Ectodermal cell (in vitro differentiated cells): Measurements from ENCODE around the gene DACH1.

Source experiments
- H3K27ac ChIP-seq: 2 replicates; pipeline ENCODE4 v1.7.0; 2013; ENCODE audit warnings: mild to moderate bottlenecking, low read depth, low read length; ENCODE audit not compliant: insufficient read depth, poor library complexity, severe bottlenecking
- H3K27me3 ChIP-seq: 2 replicates; pipeline ENCODE4 v1.7.0; 2013; ENCODE audit warnings: mild to moderate bottlenecking, low read length; ENCODE audit not compliant: insufficient read depth, control insufficient read depth, poor library complexity, severe bottlenecking
- H3K36me3 ChIP-seq: one replicate; pipeline ENCODE4 v1.7.0; 2013; ENCODE audit warnings: low read length; ENCODE audit not compliant: control insufficient read depth, insufficient read depth
- H3K4me1 ChIP-seq: one replicate; pipeline ENCODE4 v1.7.0; 2013; ENCODE audit warnings: low read length; ENCODE audit not compliant: control insufficient read depth, insufficient read depth
- H3K4me3 ChIP-seq: 2 replicates; pipeline ENCODE4 v1.7.0; 2013; ENCODE audit warnings: low read depth, low read length, control low read depth; ENCODE audit not compliant: insufficient read depth
- H3K9me3 ChIP-seq: 2 replicates; pipeline ENCODE4 v1.7.0; 2013; ENCODE audit warnings: mild to moderate bottlenecking, low read length, moderate library complexity; ENCODE audit not compliant: control insufficient read depth
- WGBS, 2 experiments: methylation state at CpG; one replicate each; pipeline ENCODE4 v1.1.7; 2013; ENCODE audit warnings: missing lambda C conversion rate in 2 of 2; 5-methylcytosine and 5-hydroxymethylcytosine counted together

The DACH1 gene

GRCh38 chr13:71808708-71809107, 58.3 kb downstream of the DACH1 start:
- H3K4me1 ChIP-seq, result no peaks in the 10 kb centered on the region
- no peak overlapping the region for H3K4me3 ChIP-seq
- H3K27ac ChIP-seq, result no peak overlapping the region
- 100% methylated on average over 1 of the region's 1 CpG; no CpG with 5 or more reads in 1 of the 2 experiments for WGBS, 2 experiments
- H3K36me3 ChIP-seq, result no peaks in the 10 kb centered on the region
- H3K9me3 ChIP-seq, result no peaks in the 10 kb centered on the region
- H3K27me3 ChIP-seq, result no peaks in the 10 kb centered on the region

- Histone ChIP-seq H3K27ac (no peak overlapping the region), H3K27me3 (no peaks in the 10 kb centered on the region), H3K4me3 (no peak overlapping the region), H3K36me3 (no peaks in the 10 kb centered on the region), H3K9me3 (no peaks in the 10 kb centered on the region), H3K4me1 (no peaks in the 10 kb centered on the region)
- 93 to 100% methylated on average over 1 of the region's 2 CpGs for WGBS, 2 experiments
These were observed 60.1 kb downstream of the DACH1 start for GRCh38 chr13:71806886-71807285.

- 90 to 94% methylated on average over 2 of the region's 2 CpGs for WGBS, 2 experiments
- no peak overlapping the region for H3K27ac ChIP-seq
These were observed 63.9 kb downstream of the DACH1 start for GRCh38 chr13:71803066-71803465.

GRCh38 chr13:71801781-71802180, 65.2 kb downstream of the DACH1 start:
- Histone ChIP-seq H3K9me3 (no peaks in the 10 kb centered on the region), H3K27me3 (no peaks in the 10 kb centered on the region), H3K36me3 (no peaks in the 10 kb centered on the region), H3K4me1 (peaks cover 21% of the 10 kb centered on the region), H3K4me3 (no peak overlapping the region), H3K27ac (no peak overlapping the region)
- WGBS, 2 experiments, result 83 to 90% methylated on average over 2 of the region's 2 CpGs

More at GRCh38 chr13:71803066-71803465, 63.9 kb downstream of the DACH1 start:
- peaks cover 15% of the 10 kb centered on the region for H3K4me1 ChIP-seq
- H3K9me3 ChIP-seq, result no peaks in the 10 kb centered on the region
- H3K4me3 ChIP-seq, result no peak overlapping the region
- no peaks in the 10 kb centered on the region for H3K36me3 ChIP-seq
- no peaks in the 10 kb centered on the region for H3K27me3 ChIP-seq

GRCh38 chr13:71801165-71801760, 65.7 kb downstream of the DACH1 start:
- H3K36me3 ChIP-seq, result no peaks in the 10 kb centered on the region
- H3K4me3 ChIP-seq, result no peak overlapping the region
- no peaks in the 10 kb centered on the region for H3K9me3 ChIP-seq
- H3K4me1 ChIP-seq, result peaks cover 21% of the 10 kb centered on the region
- no peaks in the 10 kb centered on the region for H3K27me3 ChIP-seq
- WGBS, 2 experiments, result 97% methylated on average over 3 of the region's 3 CpGs
- H3K27ac ChIP-seq, result no peak overlapping the region

GRCh38 chr13:71799324-71799723, 67.7 kb downstream of the DACH1 start:
- no peak overlapping the region for H3K4me3 ChIP-seq
- H3K9me3 ChIP-seq, result no peaks in the 10 kb centered on the region
- H3K36me3 ChIP-seq, result no peaks in the 10 kb centered on the region
- 90 to 91% methylated on average over 4 of the region's 4 CpGs for WGBS, 2 experiments
- peaks cover 24% of the 10 kb centered on the region for H3K4me1 ChIP-seq
- no peaks in the 10 kb centered on the region for H3K27me3 ChIP-seq
- H3K27ac ChIP-seq, result no peak overlapping the region

GRCh38 chr13:71798707-71799106, 68.3 kb downstream of the DACH1 start:
- Histone ChIP-seq H3K4me3 (no peak overlapping the region), H3K27ac (peak overlapping the region; percentile 12), H3K9me3 (no peaks in the 10 kb centered on the region), H3K27me3 (no peaks in the 10 kb centered on the region), H3K4me1 (peaks cover 24% of the 10 kb centered on the region), H3K36me3 (no peaks in the 10 kb centered on the region)
- 68 to 75% methylated on average over 1 of the region's 1 CpG for WGBS, 2 experiments

GRCh38 chr13:71797517-71797916, 69.5 kb downstream of the DACH1 start:
- no peak overlapping the region for H3K4me3 ChIP-seq
- H3K36me3 ChIP-seq, result no peaks in the 10 kb centered on the region
- no peaks in the 10 kb centered on the region for H3K27me3 ChIP-seq
- H3K9me3 ChIP-seq, result no peaks in the 10 kb centered on the region
- peak overlapping the region; percentile 3 for H3K27ac ChIP-seq
- peaks cover 24% of the 10 kb centered on the region for H3K4me1 ChIP-seq
- 89 to 96% methylated on average over 4 to 5 of the region's 5 CpGs for WGBS, 2 experiments

- Histone ChIP-seq H3K27ac (no peak overlapping the region), H3K4me1 (peaks cover 27% of the 10 kb centered on the region), H3K27me3 (no peaks in the 10 kb centered on the region), H3K36me3 (no peaks in the 10 kb centered on the region), H3K4me3 (no peak overlapping the region), H3K9me3 (no peaks in the 10 kb centered on the region)
- 95 to 99% methylated on average over 4 to 5 of the region's 5 CpGs for WGBS, 2 experiments
These were observed 77.2 kb downstream of the DACH1 start for GRCh38 chr13:71789693-71790329.

- Histone ChIP-seq H3K27me3 (no peaks in the 10 kb centered on the region), H3K27ac (no peak overlapping the region), H3K9me3 (no peaks in the 10 kb centered on the region), H3K36me3 (no peaks in the 10 kb centered on the region), H3K4me1 (peaks cover 27% of the 10 kb centered on the region), H3K4me3 (no peak overlapping the region)
These were observed 78.0 kb downstream of the DACH1 start for GRCh38 chr13:71789037-71789436.
